RWPE2 (cell line): ENCODE data around the gene ASAP3.

Experiments used
- ATAC-seq: fragments of 200-7000 bp; cut with Tn5 transposase; 3 replicates; pipeline ENCODE4 v1.9.1; 2021; ENCODE audit warnings: low read depth
- DNase-seq: peaks from one replicate; pipeline ENCODE4 v3.0.0-alpha.2; 2020; ENCODE audit warnings: low spot score
- H3K27ac ChIP-seq: fragments of 450-650 bp; 2 replicates; pipeline ENCODE4 v1.5.1; 2017; ENCODE audit warnings: mild to moderate bottlenecking; ENCODE audit not compliant: poor library complexity, severe bottlenecking
- H3K27me3 ChIP-seq: fragments of 250-450 bp; sonication (Bioruptor Pico); 2 replicates; pipeline ENCODE4 v1.5.1; 2021; ENCODE audit warnings: mild to moderate bottlenecking, moderate library complexity; ENCODE audit not compliant: insufficient read depth, poor library complexity, severe bottlenecking
- H3K36me3 ChIP-seq: fragments of 250-450 bp; sonication (Bioruptor Pico); 2 replicates; pipeline ENCODE4 v1.5.1; 2020; ENCODE audit warnings: low read depth, mild to moderate bottlenecking, moderate library complexity
- H3K4me1 ChIP-seq: fragments of 250-450 bp; sonication (Bioruptor Pico); 2 replicates; pipeline ENCODE4 v1.5.1; 2021; ENCODE audit warnings: mild to moderate bottlenecking, moderate library complexity; ENCODE audit not compliant: insufficient read depth, poor library complexity, severe bottlenecking
- H3K4me3 ChIP-seq: fragments of 250-450 bp; sonication (Bioruptor Pico); 2 replicates; pipeline ENCODE4 v1.5.1; 2021; ENCODE audit warnings: mild to moderate bottlenecking, moderate library complexity; ENCODE audit not compliant: severe bottlenecking
- H3K9me3 ChIP-seq: fragments of 250-450 bp; sonication (Bioruptor Pico); 2 replicates; pipeline ENCODE4 v1.5.1; 2021; ENCODE audit warnings: mild to moderate bottlenecking, moderate library complexity; ENCODE audit not compliant: severe bottlenecking
- CTCF ChIP-seq: fragments of 450-650 bp; IDR thresholded peaks from one replicate; pipeline ENCODE4 v1.5.1; 2017; ENCODE audit warnings: mild to moderate bottlenecking, moderate library complexity; ENCODE audit not compliant: poor library complexity, severe bottlenecking

ASAP3 gene

GRCh38 chr1:23472351-23473036 lies 11.5 kb downstream of the ASAP3 start:
- no peaks in the 10 kb centered on the region for H3K36me3 ChIP-seq
- H3K27ac ChIP-seq: peak overlapping the region; percentile 88
- H3K4me3 ChIP-seq: no peak overlapping the region
- no peaks in the 10 kb centered on the region for H3K9me3 ChIP-seq
- no peak for TF ChIP-seq CTCF
- ATAC-seq: no peak
- no peak for DNase-seq
- H3K27me3 ChIP-seq: no peaks in the 10 kb centered on the region
- peaks cover 34% of the 10 kb centered on the region for H3K4me1 ChIP-seq

GRCh38 chr1:23471473-23472075 lies 12.4 kb downstream of the ASAP3 start:
- Histone ChIP-seq H3K4me1 (peaks cover 28% of the 10 kb centered on the region), H3K27me3 (no peaks in the 10 kb centered on the region), H3K4me3 (no peak overlapping the region), H3K9me3 (no peaks in the 10 kb centered on the region), H3K27ac (peak overlapping the region; percentile 88), H3K36me3 (no peaks in the 10 kb centered on the region)
- no peak for DNase-seq
- no peak for ATAC-seq
- no peak for TF ChIP-seq CTCF

GRCh38 chr1:23470282-23471070 lies 13.5 kb downstream of the ASAP3 start:
- DNase-seq: no peak

DNA sequence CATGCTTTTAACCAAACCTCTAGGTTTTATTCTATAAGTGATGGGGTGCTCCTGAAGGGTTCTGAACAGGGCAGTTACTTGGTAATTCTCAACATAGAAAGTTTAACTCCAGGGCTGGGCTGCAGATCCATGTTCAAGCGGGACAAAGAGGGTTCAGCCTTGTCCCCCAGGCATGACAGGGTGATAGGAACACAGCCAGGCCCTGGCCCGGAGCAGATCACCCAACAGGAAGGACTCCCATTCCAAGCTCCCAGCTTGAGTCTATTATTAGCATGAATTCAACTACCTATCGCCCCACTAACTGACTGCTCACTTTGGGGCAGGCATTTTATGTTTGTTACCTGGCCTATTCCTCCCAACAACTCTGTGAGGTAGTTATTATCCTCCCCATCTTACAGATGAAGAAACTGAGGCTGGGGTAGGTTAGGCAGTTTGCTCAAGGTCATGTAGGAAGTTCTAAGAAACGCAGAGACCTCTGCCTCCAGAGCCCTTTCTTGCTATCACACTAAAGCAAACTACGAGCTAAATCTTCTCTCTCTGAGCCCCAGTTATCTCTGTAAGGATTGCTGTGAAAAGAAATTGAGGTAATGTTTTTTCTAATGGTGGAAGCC lies 14.5 kb downstream of the ASAP3 start:
- ATAC-seq (no peak), DNase-seq (no peak)
- H3K9me3 ChIP-seq: no peaks in the 10 kb centered on the region
- peaks cover 16% of the 10 kb centered on the region for H3K4me1 ChIP-seq
- no peak overlapping the region for H3K27ac ChIP-seq
- no peaks in the 10 kb centered on the region for H3K36me3 ChIP-seq
- H3K27me3 ChIP-seq: no peaks in the 10 kb centered on the region
- no peak for TF ChIP-seq CTCF
- H3K4me3 ChIP-seq: no peak overlapping the region

More at GRCh38 chr1:23470282-23471070, 13.5 kb downstream of the ASAP3 start:
- TF ChIP-seq CTCF: no peak
- H3K4me3 ChIP-seq: no peak overlapping the region
- no peaks in the 10 kb centered on the region for H3K9me3 ChIP-seq
- ATAC-seq: no peak
- H3K27me3 ChIP-seq: no peaks in the 10 kb centered on the region
- no peaks in the 10 kb centered on the region for H3K36me3 ChIP-seq
- H3K27ac ChIP-seq: no peak overlapping the region
- peaks cover 23% of the 10 kb centered on the region for H3K4me1 ChIP-seq
